Measurements from ENCODE around the gene PDSS2. TPM values are rescaled to one million over a fixed set of nuclear protein-coding genes. Genes with fewer than 3 reads are reported as not detected.

The PDSS2 gene
- polyA plus RNA-seq, 1 of the 3 experiments (the other 2 are of a cell fraction) = 5.6 TPM

GRCh38 chr6:107496892-107497684 is 37.7 kb upstream of the PDSS2 start (continued):
- no peak for TF ChIP-seq REST (IDR thresholded peaks at IDR 0.05; ENCODE audit: low read depth, low read length)

- Histone ChIP-seq H2AFZ (ENCODE audit: low read depth) (no peak overlapping the region), H3K36me3 (replicated peaks in 1 of 2; ENCODE audit: control insufficient read depth in 1 of 2, insufficient read depth in 2 of 2, low read length in 1 of 2) (no peaks in the 10 kb centered on the region), H3K79me2 (ENCODE audit: insufficient read depth) (no peaks in the 10 kb centered on the region), H3F3A (replicated peaks; ENCODE audit: insufficient read depth) (peaks cover 17% of the 10 kb centered on the region), H3K9me2 (no peaks in the 10 kb centered on the region), H3K9ac (no peak overlapping the region), H3K4me1 (ENCODE audit: control insufficient read depth in 1 of 2, insufficient read depth in 2 of 2, low read depth in 1 of 2, low read length in 1 of 2) (peaks cover 13 to 28% of the 10 kb centered on the region in 2 experiments), H3K27me3 (ENCODE audit: insufficient read depth) (no peaks in the 10 kb centered on the region), H3K27ac (ENCODE audit: low read depth in 2 of 2, low read length in 1 of 2) (peak overlapping the region in 1 of 2 experiments; percentile 22; a peak in 1 of 4 replicates), H4K20me1 (ENCODE audit: insufficient read depth) (peaks cover 4% of the 10 kb centered on the region; the same call in 1 of the 2 replicates), H3K4me3 (ENCODE audit: low read depth in 2 of 2, low read length in 1 of 2) (no peak overlapping the region), H3K4me2 (no peak overlapping the region), H3K9me3 (no peaks in the 10 kb centered on the region)
- TF ChIP-seq PBX3 (IDR thresholded peaks at IDR 0.05) (no peak), TEAD4 (IDR thresholded peaks at IDR 0.05; ENCODE audit: borderline replicate concordance, insufficient read depth) (no peak), ELF1 (IDR thresholded peaks at IDR 0.05) (no peak), USF2 (IDR thresholded peaks at IDR 0.05; ENCODE audit: borderline replicate concordance, low read depth, low read length) (no peak), MXI1 (IDR thresholded peaks at IDR 0.05; ENCODE audit: low read depth, low read length) (no peak), FOXM1 (IDR thresholded peaks at IDR 0.05; ENCODE audit: low read depth) (no peak), CHD2 (IDR thresholded peaks at IDR 0.05; ENCODE audit: low read length, partially characterized antibody) (no peak)
- ChIA-PET POLR2A (interaction anchor here (0.9 kb wide), 1 partner anchor 9 kb away, joined by 3 read pairs; no protein-coding TSS in a partner anchor), CTCF (interaction anchor here (1.0 kb wide), 1 partner anchor 9 kb away, joined by 3 read pairs; no protein-coding TSS in a partner anchor)
- no peak for DNase-seq
- WGBS (ENCODE audit: low lambda C conversion rate) = 81% methylated on average over 2 of the region's 2 CpGs
These were observed 36.6 kb upstream of the PDSS2 start for GRCh38 chr6:107495971-107496370.
